ENCODE measurements around the gene PLEKHF1. TPM values are rescaled to one million over a fixed set of nuclear protein-coding genes. Genes with fewer than 3 reads are reported as not detected.

The PLEKHF1 gene
- total RNA-seq, 1 experiment from 2014 or later: 5.5 TPM

DNA sequence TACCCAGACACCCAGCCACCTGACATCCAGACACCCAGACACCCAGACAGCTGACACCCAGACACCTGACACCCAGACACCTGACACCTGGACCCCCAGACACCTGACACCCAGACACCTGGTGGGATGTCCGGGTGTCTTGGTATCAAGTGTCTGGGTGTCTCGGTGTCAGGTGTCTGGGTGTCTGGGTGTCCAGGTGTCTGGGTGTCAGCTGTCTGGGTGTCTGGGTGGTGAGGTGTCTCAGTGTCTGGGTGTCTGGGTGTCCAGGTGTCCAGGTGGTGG, 31.2 kb downstream of the PLEKHF1 start:
- ChIA-PET POLR2A (no interaction called here), RAD21 (ENCODE audit: low non-redundant PET in 1 of 2, low total read pairs in 2 of 2, uncharacterized antibody in 2 of 2, unreplicated experiment in 2 of 2) (no interaction called here), CTCF (no interaction called here)
- Histone ChIP-seq H3K4me2 (ENCODE audit: low read length) (no peak overlapping the region), H4K20me1 (ENCODE audit: insufficient read depth) (no peaks in the 10 kb centered on the region), H3K9me3 (ENCODE audit: control insufficient read depth in 1 of 2, insufficient read depth in 1 of 2, low read depth in 1 of 2, low read length in 2 of 2) (no peaks in the 10 kb centered on the region), H3K36me3 (ENCODE audit: control insufficient read depth in 1 of 2, insufficient read depth in 2 of 2, low read length in 2 of 2) (no peaks in the 10 kb centered on the region), H3K4me3 (replicated peaks in 1 of 2; ENCODE audit: low read depth in 1 of 2, low read length in 2 of 2) (no peak overlapping the region), H3K27ac (ENCODE audit: low read depth, low read length) (no peak overlapping the region), H3K79me2 (ENCODE audit: insufficient read depth, low read length) (no peaks in the 10 kb centered on the region), H2AFZ (ENCODE audit: low read depth, low read length, poor library complexity, severe bottlenecking) (no peak overlapping the region), H3K9me2 (ENCODE audit: insufficient read depth) (no peaks in the 10 kb centered on the region), H3K4me1 (ENCODE audit: control insufficient read depth in 1 of 2, insufficient read depth in 2 of 2, low read length in 2 of 2) (peaks cover 0 to 6% of the 10 kb centered on the region in 2 experiments; a peak in 1 of 4 replicates), H3K9ac (ENCODE audit: low read length) (no peak overlapping the region), H3K27me3 (ENCODE audit: insufficient read depth, low read length) (no peaks in the 10 kb centered on the region)
- intact Hi-C loops (cut with micrococcal nuclease): no loop called here
- no peak for ATAC-seq
- no TSS peak for BruUV-seq (replicated peaks)
- TF ChIP-seq EZH2phosphoT487 (IDR thresholded peaks at IDR 0.05; ENCODE audit: borderline replicate concordance) (no peak), RAD21 (IDR thresholded peaks at IDR 0.05; ENCODE audit: low read depth) (no peak), FOSL1 (IDR thresholded peaks at IDR 0.05; ENCODE audit: low read depth) (no peak), MAX (IDR thresholded peaks at IDR 0.05) (no peak), TCF7L2 (IDR thresholded peaks at IDR 0.05; ENCODE audit: borderline replicate concordance, extremely low read depth, insufficient read depth, insufficient read length) (no peak), EGR1 (IDR thresholded peaks at IDR 0.05; ENCODE audit: low read depth) (no peak), SRF (IDR thresholded peaks at IDR 0.05; ENCODE audit: low read depth) (no peak), YY1 (IDR thresholded peaks at IDR 0.05; ENCODE audit: extremely low read depth, insufficient replicate concordance, low read depth, low read length) (no peak), CBX3 (IDR thresholded peaks at IDR 0.05; ENCODE audit: low read depth) (no peak), ELF1 (IDR thresholded peaks at IDR 0.05; ENCODE audit: borderline replicate concordance, low read depth) (no peak), SP1 (IDR thresholded peaks at IDR 0.05; ENCODE audit: low read depth) (no peak), POLR2AphosphoS5 (IDR thresholded peaks at IDR 0.05; ENCODE audit: low read depth, low read length) (no peak), SIN3A (IDR thresholded peaks at IDR 0.05; ENCODE audit: low read depth) (no peak), CEBPB (IDR thresholded peaks at IDR 0.05; ENCODE audit: low read depth) (no peak), ZNF274 (IDR thresholded peaks at IDR 0.05; ENCODE audit: low read depth, low read length) (no peak)
- TF ChIP-seq, protein P1, sequence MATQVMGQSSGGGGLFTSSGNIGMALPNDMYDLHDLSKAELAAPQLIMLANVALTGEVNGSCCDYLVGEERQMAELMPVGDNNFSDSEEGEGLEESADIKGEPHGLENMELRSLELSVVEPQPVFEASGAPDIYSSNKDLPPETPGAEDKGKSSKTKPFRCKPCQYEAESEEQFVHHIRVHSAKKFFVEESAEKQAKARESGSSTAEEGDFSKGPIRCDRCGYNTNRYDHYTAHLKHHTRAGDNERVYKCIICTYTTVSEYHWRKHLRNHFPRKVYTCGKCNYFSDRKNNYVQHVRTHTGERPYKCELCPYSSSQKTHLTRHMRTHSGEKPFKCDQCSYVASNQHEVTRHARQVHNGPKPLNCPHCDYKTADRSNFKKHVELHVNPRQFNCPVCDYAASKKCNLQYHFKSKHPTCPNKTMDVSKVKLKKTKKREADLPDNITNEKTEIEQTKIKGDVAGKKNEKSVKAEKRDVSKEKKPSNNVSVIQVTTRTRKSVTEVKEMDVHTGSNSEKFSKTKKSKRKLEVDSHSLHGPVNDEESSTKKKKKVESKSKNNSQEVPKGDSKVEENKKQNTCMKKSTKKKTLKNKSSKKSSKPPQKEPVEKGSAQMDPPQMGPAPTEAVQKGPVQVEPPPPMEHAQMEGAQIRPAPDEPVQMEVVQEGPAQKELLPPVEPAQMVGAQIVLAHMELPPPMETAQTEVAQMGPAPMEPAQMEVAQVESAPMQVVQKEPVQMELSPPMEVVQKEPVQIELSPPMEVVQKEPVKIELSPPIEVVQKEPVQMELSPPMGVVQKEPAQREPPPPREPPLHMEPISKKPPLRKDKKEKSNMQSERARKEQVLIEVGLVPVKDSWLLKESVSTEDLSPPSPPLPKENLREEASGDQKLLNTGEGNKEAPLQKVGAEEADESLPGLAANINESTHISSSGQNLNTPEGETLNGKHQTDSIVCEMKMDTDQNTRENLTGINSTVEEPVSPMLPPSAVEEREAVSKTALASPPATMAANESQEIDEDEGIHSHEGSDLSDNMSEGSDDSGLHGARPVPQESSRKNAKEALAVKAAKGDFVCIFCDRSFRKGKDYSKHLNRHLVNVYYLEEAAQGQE (IDR thresholded peaks at IDR 0.05; ENCODE audit: low read depth): no peak
- TF ChIP-seq, protein P2, sequence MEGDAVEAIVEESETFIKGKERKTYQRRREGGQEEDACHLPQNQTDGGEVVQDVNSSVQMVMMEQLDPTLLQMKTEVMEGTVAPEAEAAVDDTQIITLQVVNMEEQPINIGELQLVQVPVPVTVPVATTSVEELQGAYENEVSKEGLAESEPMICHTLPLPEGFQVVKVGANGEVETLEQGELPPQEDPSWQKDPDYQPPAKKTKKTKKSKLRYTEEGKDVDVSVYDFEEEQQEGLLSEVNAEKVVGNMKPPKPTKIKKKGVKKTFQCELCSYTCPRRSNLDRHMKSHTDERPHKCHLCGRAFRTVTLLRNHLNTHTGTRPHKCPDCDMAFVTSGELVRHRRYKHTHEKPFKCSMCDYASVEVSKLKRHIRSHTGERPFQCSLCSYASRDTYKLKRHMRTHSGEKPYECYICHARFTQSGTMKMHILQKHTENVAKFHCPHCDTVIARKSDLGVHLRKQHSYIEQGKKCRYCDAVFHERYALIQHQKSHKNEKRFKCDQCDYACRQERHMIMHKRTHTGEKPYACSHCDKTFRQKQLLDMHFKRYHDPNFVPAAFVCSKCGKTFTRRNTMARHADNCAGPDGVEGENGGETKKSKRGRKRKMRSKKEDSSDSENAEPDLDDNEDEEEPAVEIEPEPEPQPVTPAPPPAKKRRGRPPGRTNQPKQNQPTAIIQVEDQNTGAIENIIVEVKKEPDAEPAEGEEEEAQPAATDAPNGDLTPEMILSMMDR (IDR thresholded peaks at IDR 0.05 in 2 of 3, conservative IDR thresholded peaks at IDR 0.05 in 1 of 3; ENCODE audit: borderline replicate concordance in 1 of 3, insufficient read depth in 1 of 3, low read depth in 2 of 3, low read length in 2 of 3): no peak
- no peak for DNase-seq (ENCODE audit: low read depth, low spot score)
